C4-2B (cell line): ENCODE results near the gene FLYWCH2.

ENCODE experiments used
- CTCF ChIP-seq: fragments of 450-650 bp; conservative IDR thresholded peaks from 2 replicates; pipeline ENCODE4 v1.5.1; 2017; ENCODE audit warnings: mild to moderate bottlenecking
- ZFX ChIP-seq: fragments of 450-650 bp; IDR thresholded peaks from 2 replicates; pipeline ENCODE4 v1.6.1; 2017

- TF ChIP-seq CTCF: no peak
- no peak for TF ChIP-seq ZFX
Measured at GRCh38 chr16:2934450-2934849, 51.4 kb downstream of the FLYWCH2 start.
